ENCODE results near the gene GJB2. TPM values are rescaled to one million over a fixed set of nuclear protein-coding genes. Genes with fewer than 3 reads are reported as not detected.
A peak's percentile ranks its signal among the peaks of the same experiment; 100 is the strongest.

Gene GJB2
- total RNA-seq, 1 experiment from 2014 or later, result 5.5 TPM

GRCh38 chr13:20191311-20192157 is 1.2 kb downstream of the GJB2 start:
- peak; percentile 16 to 52 for DNase-seq
- H3K4me1 ChIP-seq (replicated peaks; ENCODE audit: insufficient read depth), result peaks cover 19% of the 10 kb centered on the region
- H4K20me1 ChIP-seq (ENCODE audit: insufficient read depth), result no peaks in the 10 kb centered on the region; the same call in 1 of the 2 replicates
- peaks cover 13% of the 10 kb centered on the region; the same call in 1 of the 2 replicates for H3K79me2 ChIP-seq (ENCODE audit: low read depth)
- H3K4me2 ChIP-seq, result peak overlapping the region; percentile 85
- no peaks in the 10 kb centered on the region for H3K9me3 ChIP-seq (ENCODE audit: insufficient read depth, low read depth)
- BruUV-seq (replicated peaks), result TSS peak; percentile 31
- no peaks in the 10 kb centered on the region for H3K9me2 ChIP-seq (ENCODE audit: insufficient read depth)
- no peaks in the 10 kb centered on the region for H3K27me3 ChIP-seq (ENCODE audit: insufficient read depth, low read depth)
- H3K36me3 ChIP-seq (ENCODE audit: low read depth), result peaks cover 11% of the 10 kb centered on the region; the same call in 1 of the 2 replicates
- no peak for TF ChIP-seq EZH2 (IDR thresholded peaks at IDR 0.05; ENCODE audit: low read depth)
- no peak for TF ChIP-seq CTCF (conservative IDR thresholded peaks at IDR 0.05)
- CTCF ChIA-PET, result interaction anchor here (0.6 to 0.7 kb wide), 3 partner anchors 17 to 204 kb away, joined by 3 to 4 read pairs (median 3); no protein-coding TSS in a partner anchor
- no peak overlapping the region for H3K27ac ChIP-seq
- H3F3A ChIP-seq (ENCODE audit: insufficient read depth, low read depth), result peaks cover 16% of the 10 kb centered on the region; the same call in 1 of the 2 replicates
- peak overlapping the region; percentile 96 for H2AFZ ChIP-seq
- POLR2A ChIA-PET (ENCODE audit: unreplicated experiment), result interaction anchor here (0.6 kb wide), 2 partner anchors 179 to 984 kb away, joined by 8 to 10 read pairs; no protein-coding TSS in a partner anchor
- peak overlapping the region; percentile 70 for H3K4me3 ChIP-seq
- intact Hi-C loops (cut with micrococcal nuclease; ENCODE audit: unreplicated experiment), result loop anchor here (10.0 kb wide), 1 partner anchor 733 kb away; no protein-coding TSS in a partner anchor

GRCh38 chr13:20190481-20191310 is 2.0 kb downstream of the GJB2 start:
- no peak for DNase-seq

More at GRCh38 chr13:20190481-20191310, 2.0 kb downstream of the GJB2 start:
- H3K4me1 ChIP-seq (replicated peaks; ENCODE audit: insufficient read depth), result peaks cover 19% of the 10 kb centered on the region
- H2AFZ ChIP-seq, result no peak overlapping the region
- POLR2A ChIA-PET (ENCODE audit: unreplicated experiment), result interaction anchor here (0.6 kb wide), 1 partner anchor 180 kb away, joined by 10 read pairs; no protein-coding TSS in a partner anchor
- CTCF ChIA-PET, result interaction anchor here (0.7 kb wide), 1 partner anchor 16 kb away, joined by 3 read pairs; no protein-coding TSS in a partner anchor
- no peaks in the 10 kb centered on the region for H3K9me2 ChIP-seq (ENCODE audit: insufficient read depth)
- H3K27me3 ChIP-seq (ENCODE audit: insufficient read depth, low read depth), result no peaks in the 10 kb centered on the region
- peaks cover 13% of the 10 kb centered on the region; the same call in 1 of the 2 replicates for H3K79me2 ChIP-seq (ENCODE audit: low read depth)
- peaks cover 16% of the 10 kb centered on the region; the same call in 1 of the 2 replicates for H3F3A ChIP-seq (ENCODE audit: insufficient read depth, low read depth)
- no peak for TF ChIP-seq CTCF (conservative IDR thresholded peaks at IDR 0.05)
- TF ChIP-seq EZH2 (IDR thresholded peaks at IDR 0.05; ENCODE audit: low read depth), result no peak
- H3K36me3 ChIP-seq (ENCODE audit: low read depth), result peaks cover 11% of the 10 kb centered on the region; the same call in 1 of the 2 replicates
- H4K20me1 ChIP-seq (ENCODE audit: insufficient read depth), result no peaks in the 10 kb centered on the region; the same call in 1 of the 2 replicates
- intact Hi-C loops (cut with micrococcal nuclease; ENCODE audit: unreplicated experiment), result loop anchor here (10.0 kb wide), 1 partner anchor 734 kb away; no protein-coding TSS in a partner anchor
- H3K4me3 ChIP-seq, result peak overlapping the region; percentile 70
- H3K27ac ChIP-seq, result no peak overlapping the region
- H3K4me2 ChIP-seq, result peak overlapping the region; percentile 85
- no peaks in the 10 kb centered on the region for H3K9me3 ChIP-seq (ENCODE audit: insufficient read depth, low read depth)
- BruUV-seq (replicated peaks), result no TSS peak

Data from PC-9 (cell line).